Left ventricle myocardium inferior (tissue), 1 donor: ENCODE measurements around the gene NHERF1. TPM values are rescaled to one million over a fixed set of nuclear protein-coding genes. Genes with fewer than 3 reads are reported as not detected.

Experiments used
- DNase-seq: peaks from one replicate; pipeline ENCODE4 v3.0.0-alpha.2; 2020
- H3K27ac ChIP-seq: fragments of 200-600 bp; replicated peaks from 2 replicates; pipeline ENCODE4 v1.8.0; 2021
- H3K27me3 ChIP-seq: fragments of 200-600 bp; 2 replicates; pipeline ENCODE4 v1.8.0; 2021; ENCODE audit warnings: low read depth
- H3K36me3 ChIP-seq: fragments of 200-600 bp; 2 replicates; pipeline ENCODE4 v1.8.0; 2021
- H3K4me1 ChIP-seq: fragments of 200-600 bp; 2 replicates; pipeline ENCODE4 v1.8.0; 2021
- H3K4me3 ChIP-seq: fragments of 200-600 bp; 2 replicates; pipeline ENCODE4 v1.8.0; 2021; ENCODE audit warnings: mild to moderate bottlenecking, moderate library complexity
- H3K9me3 ChIP-seq: fragments of 200-600 bp; replicated peaks from 2 replicates; pipeline ENCODE4 v1.8.0; 2021
- CTCF ChIP-seq: fragments of 200-600 bp; IDR thresholded peaks from 2 replicates; pipeline ENCODE4 v1.8.0; 2021; ENCODE audit warnings: antibody characterized with exemption, mild to moderate bottlenecking, borderline replicate concordance
- intact Hi-C: fragments of 100-400 bp; cut with micrococcal nuclease; formaldehyde crosslinking; loops from one replicate; pipeline ENCODE4 v1.11.0; 2022
- total RNA-seq: library from RNA; stranded (reverse); fragmentation: NEBNext Ultra II Directional; extraction: Animal tissue kit (Norgen Biotek cat#: 25700); gene quantifications from one replicate; pipeline ENCODE4 v1.2.1, GENCODE V29; 2021
- donor health status: DM: no; HTN: yes; CAD: no; lungs with severe emphysema.

Gene NHERF1
- total RNA-seq, 1 donor from 2014 or later = 11.3 TPM

GRCh38 chr17:74755533-74755932 is 7.1 kb downstream of the NHERF1 start:
- H3K4me3 ChIP-seq = no peak overlapping the region
- H3K4me1 ChIP-seq = peaks cover 75% of the 10 kb centered on the region
- intact Hi-C loops = no loop called here
- H3K36me3 ChIP-seq = no peaks in the 10 kb centered on the region
- no peak for TF ChIP-seq CTCF
- no peaks in the 10 kb centered on the region for H3K9me3 ChIP-seq
- no peak for DNase-seq
- no peaks in the 10 kb centered on the region for H3K27me3 ChIP-seq
- H3K27ac ChIP-seq = no peak overlapping the region

GRCh38 chr17:74756891-74757290 is 8.5 kb downstream of the NHERF1 start:
- H3K4me1 ChIP-seq = peaks cover 75% of the 10 kb centered on the region
- H3K4me3 ChIP-seq = no peak overlapping the region
- no peaks in the 10 kb centered on the region for H3K36me3 ChIP-seq
- no peak for TF ChIP-seq CTCF
- H3K9me3 ChIP-seq = no peaks in the 10 kb centered on the region
- no peak for DNase-seq
- intact Hi-C loops = no loop called here
- no peaks in the 10 kb centered on the region for H3K27me3 ChIP-seq
- peak overlapping the region; percentile 78 for H3K27ac ChIP-seq

DNA sequence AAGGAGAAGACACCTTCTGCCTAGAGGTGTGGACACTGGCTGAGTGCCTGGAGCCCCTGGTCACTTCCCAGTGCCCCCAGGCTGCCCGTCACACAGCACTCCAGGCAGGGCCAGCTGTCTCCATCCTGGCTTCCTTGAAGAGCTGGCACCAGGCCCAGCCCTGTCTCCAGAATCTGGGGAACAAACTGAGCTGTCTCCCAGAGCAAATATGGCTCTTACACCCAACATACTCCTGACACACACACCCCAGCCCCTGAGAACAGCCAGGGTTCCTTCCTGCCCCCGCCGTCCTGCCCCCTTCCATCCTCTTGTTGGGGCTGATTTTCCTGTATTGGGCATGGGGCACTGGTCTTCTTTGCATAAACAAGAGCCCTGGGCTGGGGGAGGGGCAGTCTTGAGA is 9.1 kb downstream of the NHERF1 start:
- intact Hi-C loops = no loop called here
- Histone ChIP-seq H3K27ac (peak overlapping the region; percentile 78), H3K36me3 (no peaks in the 10 kb centered on the region), H3K4me1 (peaks cover 75% of the 10 kb centered on the region), H3K4me3 (peak overlapping the region; percentile 34), H3K9me3 (no peaks in the 10 kb centered on the region), H3K27me3 (no peaks in the 10 kb centered on the region)
- TF ChIP-seq CTCF = no peak
- DNase-seq = peak; percentile 52

GRCh38 chr17:74757931-74758847 is 9.8 kb downstream of the NHERF1 start:
- no peaks in the 10 kb centered on the region for H3K36me3 ChIP-seq
- no peaks in the 10 kb centered on the region for H3K27me3 ChIP-seq
- peaks cover 75% of the 10 kb centered on the region for H3K4me1 ChIP-seq
- peak overlapping the region; percentile 34 for H3K4me3 ChIP-seq
- peak overlapping the region; percentile 78 for H3K27ac ChIP-seq
- TF ChIP-seq CTCF = no peak
- intact Hi-C loops = no loop called here
- peak; percentile 45 for DNase-seq
- H3K9me3 ChIP-seq = no peaks in the 10 kb centered on the region

- intact Hi-C loops = no loop called here
- DNase-seq = no peak
- Histone ChIP-seq H3K27me3 (no peaks in the 10 kb centered on the region), H3K9me3 (no peaks in the 10 kb centered on the region), H3K4me3 (peak overlapping the region; percentile 34), H3K4me1 (peaks cover 81% of the 10 kb centered on the region), H3K27ac (peak overlapping the region; percentile 78), H3K36me3 (no peaks in the 10 kb centered on the region)
- TF ChIP-seq CTCF = no peak
Measured at GRCh38 chr17:74758848-74759168, 10.4 kb downstream of the NHERF1 start.
